ENCODE data around the gene CXXC5.

The CXXC5 gene

DNA sequence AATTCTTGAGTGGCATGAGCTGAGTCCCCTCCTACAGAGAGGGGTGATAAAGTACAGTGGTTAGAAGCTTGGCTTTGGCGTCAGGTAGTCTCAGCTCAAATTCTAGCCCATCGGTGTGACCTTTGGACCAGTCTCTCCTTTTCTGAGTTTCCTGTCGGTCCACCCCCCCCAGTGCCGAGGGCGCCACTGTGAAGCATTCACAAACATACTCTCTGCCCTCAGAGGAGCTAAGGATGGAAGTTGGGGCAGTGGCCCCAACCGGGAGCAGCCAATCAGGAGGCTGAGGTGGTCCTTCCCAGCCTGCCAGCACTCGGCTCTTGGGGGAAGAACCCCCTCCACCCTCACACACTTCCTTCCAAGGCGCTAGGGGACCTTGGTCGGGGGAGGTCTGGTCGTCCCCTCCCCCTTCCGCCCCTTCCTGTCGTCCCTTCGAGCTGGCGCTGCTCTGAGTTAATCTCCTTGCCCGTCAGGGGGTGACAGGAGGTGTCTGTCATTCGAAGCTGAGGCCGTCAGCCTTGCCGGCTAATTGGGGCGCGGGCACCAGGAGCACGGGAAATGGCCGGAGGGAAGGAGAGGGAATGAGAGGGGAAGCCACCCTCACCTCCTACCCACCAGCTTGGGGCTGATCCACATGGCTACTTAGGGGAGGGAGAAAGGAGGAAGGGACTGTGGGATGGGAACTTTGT, 53.0 kb downstream of the CXXC5 start:
- no peak for DNase-seq (ENCODE audit: low read depth)
- H3K4me3 ChIP-seq (ENCODE audit: low read depth, low read length) = no peak overlapping the region

DNA sequence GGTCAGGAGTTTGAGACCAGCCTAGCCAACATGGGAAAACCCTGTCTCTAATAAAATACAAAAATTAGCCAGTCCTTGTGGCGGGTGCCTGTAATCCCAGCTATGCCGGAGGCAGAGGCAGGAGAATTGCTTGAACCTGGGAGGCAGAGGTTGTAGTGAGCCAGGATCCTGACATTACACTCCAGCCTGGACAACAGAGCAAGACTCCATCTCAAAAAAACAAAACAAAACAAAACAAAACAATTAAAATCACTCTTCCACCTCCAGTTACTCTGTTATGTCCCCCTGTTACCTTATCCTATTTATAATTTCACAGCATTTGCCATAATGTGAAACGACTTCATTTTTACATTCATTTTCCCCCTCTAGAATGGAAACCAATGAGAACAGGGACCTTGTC, 54.4 kb downstream of the CXXC5 start:
- TF ChIP-seq, protein P1, sequence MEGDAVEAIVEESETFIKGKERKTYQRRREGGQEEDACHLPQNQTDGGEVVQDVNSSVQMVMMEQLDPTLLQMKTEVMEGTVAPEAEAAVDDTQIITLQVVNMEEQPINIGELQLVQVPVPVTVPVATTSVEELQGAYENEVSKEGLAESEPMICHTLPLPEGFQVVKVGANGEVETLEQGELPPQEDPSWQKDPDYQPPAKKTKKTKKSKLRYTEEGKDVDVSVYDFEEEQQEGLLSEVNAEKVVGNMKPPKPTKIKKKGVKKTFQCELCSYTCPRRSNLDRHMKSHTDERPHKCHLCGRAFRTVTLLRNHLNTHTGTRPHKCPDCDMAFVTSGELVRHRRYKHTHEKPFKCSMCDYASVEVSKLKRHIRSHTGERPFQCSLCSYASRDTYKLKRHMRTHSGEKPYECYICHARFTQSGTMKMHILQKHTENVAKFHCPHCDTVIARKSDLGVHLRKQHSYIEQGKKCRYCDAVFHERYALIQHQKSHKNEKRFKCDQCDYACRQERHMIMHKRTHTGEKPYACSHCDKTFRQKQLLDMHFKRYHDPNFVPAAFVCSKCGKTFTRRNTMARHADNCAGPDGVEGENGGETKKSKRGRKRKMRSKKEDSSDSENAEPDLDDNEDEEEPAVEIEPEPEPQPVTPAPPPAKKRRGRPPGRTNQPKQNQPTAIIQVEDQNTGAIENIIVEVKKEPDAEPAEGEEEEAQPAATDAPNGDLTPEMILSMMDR (IDR thresholded peaks at IDR 0.05; ENCODE audit: low read depth, low read length, missing control alignments) = no peak
- no peak for DNase-seq (ENCODE audit: low read depth)
- H3K4me3 ChIP-seq (ENCODE audit: low read depth, low read length) = no peak overlapping the region

More for the DNA sequence above, 53.0 kb downstream of the CXXC5 start:
- TF ChIP-seq, protein P1 (IDR thresholded peaks at IDR 0.05; ENCODE audit: low read depth, low read length, missing control alignments) = no peak

DNA sequence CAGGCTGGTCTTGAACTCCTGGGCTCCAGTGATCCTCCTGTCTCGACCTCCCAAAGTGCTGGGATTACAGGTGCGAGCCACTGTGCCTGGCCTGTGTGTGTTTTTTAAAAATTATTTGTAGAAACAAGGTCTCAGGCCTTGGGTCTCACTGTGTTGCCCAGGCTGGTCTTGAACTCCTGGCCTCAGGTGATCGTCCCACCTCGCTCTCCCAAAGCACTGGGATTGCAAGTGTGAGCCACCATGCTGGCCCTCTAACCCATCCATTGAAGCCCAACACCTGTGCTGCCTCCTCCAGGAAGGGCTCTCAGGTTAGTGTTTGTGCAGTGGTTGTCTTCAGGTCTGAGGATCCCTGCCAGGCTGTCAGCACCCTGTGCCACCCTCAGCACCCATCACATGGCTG, 56.6 kb downstream of the CXXC5 start:
- no peak for DNase-seq (ENCODE audit: low read depth)
- TF ChIP-seq, protein P1 (IDR thresholded peaks at IDR 0.05; ENCODE audit: low read depth, low read length, missing control alignments) = no peak
- no peak overlapping the region for H3K4me3 ChIP-seq (ENCODE audit: low read depth, low read length)

DNA sequence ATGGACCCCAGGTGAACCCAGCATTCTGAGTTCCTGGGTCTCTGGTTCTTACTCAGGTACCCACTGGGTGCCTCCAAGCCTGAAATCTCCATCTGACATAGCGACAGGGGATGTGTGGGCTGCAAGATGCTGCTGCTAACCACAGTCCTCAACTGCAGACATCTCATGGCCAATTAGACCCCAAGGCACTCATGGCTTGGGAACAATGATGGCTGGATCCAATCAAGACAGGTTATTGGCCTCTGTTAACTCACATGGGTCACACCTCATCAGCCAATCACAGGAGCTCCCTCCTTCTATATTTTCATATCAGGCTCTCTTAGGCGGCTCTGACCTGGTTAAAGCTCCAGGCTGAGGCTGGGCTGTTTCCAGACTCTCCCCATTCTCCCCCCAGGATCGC, 57.0 kb downstream of the CXXC5 start:
- DNase-seq (ENCODE audit: low read depth) = no peak
- no peak overlapping the region for H3K4me3 ChIP-seq (ENCODE audit: low read depth, low read length)
- TF ChIP-seq, protein P1 (IDR thresholded peaks at IDR 0.05; ENCODE audit: low read depth, low read length, missing control alignments) = no peak

DNA sequence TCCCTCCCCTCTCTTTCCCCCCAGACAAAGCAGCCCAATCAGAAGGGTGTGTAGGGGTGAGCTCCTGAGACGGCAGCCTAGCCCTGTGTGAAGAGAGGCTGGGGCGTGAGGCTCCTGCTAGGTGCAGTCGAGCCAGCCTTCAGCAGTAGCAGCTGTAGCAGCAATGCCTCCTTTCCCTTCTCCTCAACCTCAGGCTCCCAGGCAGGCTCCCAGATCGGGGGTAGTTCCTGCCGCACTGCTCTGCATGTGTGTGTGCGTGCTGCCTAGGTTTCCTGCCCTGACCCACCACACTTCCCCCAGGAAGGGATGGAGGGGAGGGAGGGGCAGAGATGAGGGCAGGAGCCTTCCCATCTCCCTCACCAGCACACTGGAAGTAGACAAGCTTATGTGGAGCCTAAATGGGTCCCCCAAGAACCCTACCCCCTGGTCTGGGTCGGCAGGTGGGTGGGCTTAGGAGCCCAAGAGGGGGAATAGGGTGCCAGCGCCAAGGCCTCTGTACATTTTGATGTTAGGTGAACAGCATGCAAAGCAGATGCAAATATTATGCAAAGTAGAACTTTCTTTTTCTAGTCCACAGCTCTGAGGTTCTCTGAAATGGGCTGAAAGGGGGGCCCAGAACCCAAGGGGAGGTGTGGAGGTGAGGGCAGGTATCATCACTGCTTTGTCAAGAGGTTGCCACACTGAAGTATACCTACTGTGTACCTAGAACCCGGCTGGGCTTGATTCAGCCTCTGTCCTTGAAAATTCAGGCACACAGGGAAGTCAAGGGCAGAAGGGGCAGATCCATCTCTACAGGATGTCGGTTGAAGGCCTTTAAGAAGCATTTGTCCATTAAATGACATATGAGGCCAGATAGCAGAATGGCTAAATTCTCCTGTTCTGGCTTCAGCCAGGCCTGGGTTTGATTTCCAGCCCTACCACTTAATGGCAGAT, 57.8 kb downstream of the CXXC5 start:
- DNase-seq (ENCODE audit: low read depth) = no peak
- H3K4me3 ChIP-seq (ENCODE audit: low read depth, low read length) = no peak overlapping the region
- TF ChIP-seq, protein P1 (IDR thresholded peaks at IDR 0.05; ENCODE audit: low read depth, low read length, missing control alignments) = no peak

DNA sequence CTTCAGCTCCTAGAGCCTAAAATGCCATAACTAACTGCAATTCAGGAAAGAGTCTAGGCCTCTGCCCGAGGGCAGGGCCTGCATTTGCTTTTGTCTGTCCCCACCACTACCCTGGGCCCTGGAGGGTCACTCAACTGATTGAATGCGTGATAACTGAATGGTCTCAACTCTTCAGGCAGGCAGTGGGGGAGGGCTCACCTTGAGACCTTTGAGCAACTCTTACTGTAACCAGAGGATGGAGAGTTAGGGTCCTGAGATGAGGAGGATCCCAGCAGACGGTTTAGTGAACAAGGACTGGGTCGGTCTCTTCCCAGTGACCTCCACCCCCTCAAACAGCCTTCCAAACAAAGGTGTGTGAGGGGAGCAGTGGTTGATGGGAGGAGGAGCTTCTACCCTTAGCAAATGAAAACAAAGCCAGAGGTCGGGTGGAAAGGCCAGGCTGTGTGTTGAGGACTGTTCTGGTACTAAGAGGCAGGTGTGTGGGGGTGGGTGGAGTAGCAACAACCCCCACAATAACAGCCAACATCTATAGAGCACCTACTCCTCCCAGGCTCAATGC, 59.4 kb downstream of the CXXC5 start:
- TF ChIP-seq, protein P1 (IDR thresholded peaks at IDR 0.05; ENCODE audit: low read depth, low read length, missing control alignments) = no peak
- DNase-seq (ENCODE audit: low read depth) = no peak
- H3K4me3 ChIP-seq (ENCODE audit: low read depth, low read length) = no peak overlapping the region
